Nephron (organoid): Measurements from ENCODE around the gene BAG3.
A peak's percentile ranks its signal among the peaks of the same experiment; 100 is the strongest.

ENCODE experiments used
- H3K27ac Mint-ChIP-seq, 3 experiments: 2 replicates each; pipeline ENCODE4 v1.8.0; 2020; ENCODE audit warnings: mixed read lengths in 3 of 3, mild to moderate bottlenecking in 2 of 3, moderate library complexity in 1 of 3
- H3K27me3 Mint-ChIP-seq: 2 replicates; pipeline ENCODE4 v1.8.0; 2021; ENCODE audit warnings: low read depth, mild to moderate bottlenecking, moderate library complexity, mixed read lengths
- H3K36me3 Mint-ChIP-seq: 2 replicates; pipeline ENCODE4 v1.8.0; 2020; ENCODE audit warnings: low read depth, mixed read lengths
- H3K4me1 Mint-ChIP-seq: 2 replicates; pipeline ENCODE4 v1.8.0; 2020; ENCODE audit warnings: mixed read lengths
- H3K4me3 Mint-ChIP-seq, 3 experiments: 2 replicates each; pipeline ENCODE4 v1.8.0; 2020; ENCODE audit warnings: mild to moderate bottlenecking in 3 of 3, mixed read lengths in 3 of 3, moderate library complexity in 2 of 3
- H3K9me3 Mint-ChIP-seq: 2 replicates; pipeline ENCODE4 v1.8.0; 2020; ENCODE audit warnings: mixed read lengths
- CTCF ChIP-seq, 3 experiments: fragments of 200-600 bp; sonication (generic); IDR thresholded peaks; one replicate each; pipeline ENCODE4 v1.5.0; 2021; ENCODE audit warnings: antibody characterized with exemption in 3 of 3; ENCODE audit not compliant: unreplicated experiment in 3 of 3

Gene BAG3

GRCh38 chr10:119726676-119727261, 75.6 kb downstream of the BAG3 start:
- Mint-ChIP-seq H3K9me3 (no peaks in the 10 kb centered on the region), H3K36me3 (no peaks in the 10 kb centered on the region), H3K4me1 (peaks cover 39% of the 10 kb centered on the region), H3K27ac (peak overlapping the region; percentile 37 to 89 (median 68)), H3K27me3 (peaks cover 3% of the 10 kb centered on the region), H3K4me3 (peak overlapping the region; percentile 89 to 97 (median 95))
- TF ChIP-seq CTCF (IDR thresholded peaks at IDR 0.05; ENCODE audit: unreplicated experiment in 3 of 3) = no peak
